Keratinocyte (primary cell): Measurements from ENCODE around the gene CCR5AS.

Experiments used
- DNase-seq: peaks from one replicate; pipeline ENCODE4 v3.0.0-alpha.2; 2011; ENCODE audit warnings: low read depth, missing footprints, low spot score
- FAIRE-seq: peaks from 2 replicates; lab custom pipeline; 2011; peaks lifted over from hg19 to GRCh38; lab: Jason Lieb, UNC
- H2AFZ ChIP-seq: 2 replicates; pipeline ENCODE4 v1.6.0; 2012; ENCODE audit warnings: low read length, control low read depth, inconsistent platforms; ENCODE audit not compliant: control insufficient read depth
- H3K27ac ChIP-seq: 2 replicates; pipeline ENCODE4 v1.5.1; 2011; ENCODE audit warnings: low read length; ENCODE audit not compliant: control insufficient read depth, insufficient read depth
- H3K27me3 ChIP-seq: 3 replicates; pipeline ENCODE4 v1.6.0; 2011; ENCODE audit warnings: low read length; ENCODE audit not compliant: control insufficient read depth, insufficient read depth; ENCODE audit errors: extremely low read depth
- H3K36me3 ChIP-seq, 2 experiments: 2 replicates in 1 of 2; 3 replicates in 1 of 2; pipeline ENCODE4 v1.5.1; 2011; ENCODE audit warnings: low read length in 2 of 2, mild to moderate bottlenecking in 1 of 2; ENCODE audit not compliant: control insufficient read depth in 2 of 2, insufficient read depth in 2 of 2; ENCODE audit errors: extremely low read depth in 1 of 2
- H3K4me1 ChIP-seq: 3 replicates; pipeline ENCODE4 v1.5.1; 2011; ENCODE audit warnings: low read length; ENCODE audit not compliant: control insufficient read depth, insufficient read depth; ENCODE audit errors: extremely low read depth
- H3K4me2 ChIP-seq: 3 replicates; pipeline ENCODE4 v1.6.0; 2011; ENCODE audit warnings: low read depth, low read length; ENCODE audit not compliant: control insufficient read depth, insufficient read depth; ENCODE audit errors: extremely low read depth
- H3K4me3 ChIP-seq, 3 experiments: fragments of 200-600 bp in 1 of 3; sonication (generic) in 1 of 3; 2 replicates in 2 of 3; 3 replicates in 1 of 3; pipeline ENCODE4 v1.5.1; 2011 to 2016; ENCODE audit warnings: low read length in 3 of 3, mild to moderate bottlenecking in 3 of 3, control low read depth in 2 of 3, inconsistent platforms in 1 of 3, low read depth in 1 of 3, mixed read lengths in 1 of 3, mixed run types in 1 of 3, moderate library complexity in 1 of 3; ENCODE audit not compliant: control insufficient read depth in 2 of 3, insufficient read depth in 2 of 3; ENCODE audit errors: extremely low read depth in 1 of 3
- H3K79me2 ChIP-seq: 2 replicates; pipeline ENCODE4 v1.6.0; 2012; ENCODE audit warnings: low read length; ENCODE audit not compliant: control insufficient read depth, insufficient read depth
- H3K9ac ChIP-seq: 3 replicates; pipeline ENCODE4 v1.6.0; 2011; ENCODE audit warnings: low read length; ENCODE audit not compliant: control insufficient read depth, insufficient read depth; ENCODE audit errors: extremely low read depth
- H3K9me1 ChIP-seq: 3 replicates; pipeline ENCODE4 v1.6.0; 2011; ENCODE audit warnings: low read length; ENCODE audit not compliant: control insufficient read depth, insufficient read depth; ENCODE audit errors: extremely low read depth
- H3K9me3 ChIP-seq: 2 replicates; pipeline ENCODE4 v1.5.1; 2012; ENCODE audit warnings: low read depth, low read length; ENCODE audit not compliant: control insufficient read depth
- H4K20me1 ChIP-seq: 3 replicates; pipeline ENCODE4 v1.6.0; 2011; ENCODE audit warnings: low read length; ENCODE audit not compliant: control insufficient read depth, insufficient read depth; ENCODE audit errors: extremely low read depth
- EZH2 ChIP-seq: IDR thresholded peaks from one replicate; pipeline ENCODE4 v1.6.1; 2012; ENCODE audit warnings: inconsistent platforms, mild to moderate bottlenecking, low read length, moderate library complexity
- dilution Hi-C: fragments of 300-500 bp; cut with MboI; formaldehyde crosslinking; loops from one replicate; pipeline ENCODE4 v1.7.0; 2020; ENCODE audit warnings: low sequenced_read_pairs; ENCODE audit not compliant: extremely low pct_ligation_motif_present
- TF ChIP-seq, protein P1 (sequence below), 3 experiments: IDR thresholded peaks in 1 of 3; conservative IDR thresholded peaks in 1 of 3; optimal IDR thresholded peaks in 1 of 3; 2 replicates in 2 of 3; 3 replicates in 1 of 3; pipeline versions ENCODE3 to v1.5.1; 2011; ENCODE audit warnings: low read length in 3 of 3, mild to moderate bottlenecking in 3 of 3, moderate library complexity in 2 of 3, control low read depth in 1 of 3, inconsistent platforms in 1 of 3; ENCODE audit not compliant: insufficient read depth in 2 of 3; ENCODE audit errors: extremely low read depth in 1 of 3

The CCR5AS gene

DNA sequence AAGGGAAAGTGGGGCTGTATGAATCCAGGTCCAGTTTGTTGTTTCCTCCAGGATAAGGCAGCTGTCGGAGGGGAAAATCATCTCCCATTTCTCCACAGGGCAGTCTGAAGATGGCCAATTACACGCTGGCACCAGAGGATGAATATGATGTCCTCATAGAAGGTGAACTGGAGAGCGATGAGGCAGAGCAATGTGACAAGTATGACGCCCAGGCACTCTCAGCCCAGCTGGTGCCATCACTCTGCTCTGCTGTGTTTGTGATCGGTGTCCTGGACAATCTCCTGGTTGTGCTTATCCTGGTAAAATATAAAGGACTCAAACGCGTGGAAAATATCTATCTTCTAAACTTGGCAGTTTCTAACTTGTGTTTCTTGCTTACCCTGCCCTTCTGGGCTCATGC is 1.1 kb upstream of the CCR5AS start:
- Histone ChIP-seq H2AFZ (no peak overlapping the region), H3K4me2 (no peak overlapping the region), H3K4me1 (no peaks in the 10 kb centered on the region), H3K9me1 (no peaks in the 10 kb centered on the region), H3K27ac (no peak overlapping the region), H3K9ac (no peak overlapping the region), H3K27me3 (no peaks in the 10 kb centered on the region), H3K79me2 (no peaks in the 10 kb centered on the region), H4K20me1 (no peaks in the 10 kb centered on the region), H3K9me3 (no peaks in the 10 kb centered on the region), H3K4me3 (no peak overlapping the region), H3K36me3 (no peaks in the 10 kb centered on the region)
- dilution Hi-C loops, result no loop called here
- TF ChIP-seq, protein P1, sequence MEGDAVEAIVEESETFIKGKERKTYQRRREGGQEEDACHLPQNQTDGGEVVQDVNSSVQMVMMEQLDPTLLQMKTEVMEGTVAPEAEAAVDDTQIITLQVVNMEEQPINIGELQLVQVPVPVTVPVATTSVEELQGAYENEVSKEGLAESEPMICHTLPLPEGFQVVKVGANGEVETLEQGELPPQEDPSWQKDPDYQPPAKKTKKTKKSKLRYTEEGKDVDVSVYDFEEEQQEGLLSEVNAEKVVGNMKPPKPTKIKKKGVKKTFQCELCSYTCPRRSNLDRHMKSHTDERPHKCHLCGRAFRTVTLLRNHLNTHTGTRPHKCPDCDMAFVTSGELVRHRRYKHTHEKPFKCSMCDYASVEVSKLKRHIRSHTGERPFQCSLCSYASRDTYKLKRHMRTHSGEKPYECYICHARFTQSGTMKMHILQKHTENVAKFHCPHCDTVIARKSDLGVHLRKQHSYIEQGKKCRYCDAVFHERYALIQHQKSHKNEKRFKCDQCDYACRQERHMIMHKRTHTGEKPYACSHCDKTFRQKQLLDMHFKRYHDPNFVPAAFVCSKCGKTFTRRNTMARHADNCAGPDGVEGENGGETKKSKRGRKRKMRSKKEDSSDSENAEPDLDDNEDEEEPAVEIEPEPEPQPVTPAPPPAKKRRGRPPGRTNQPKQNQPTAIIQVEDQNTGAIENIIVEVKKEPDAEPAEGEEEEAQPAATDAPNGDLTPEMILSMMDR (optimal IDR thresholded peaks at IDR 0.05 in 1 of 3, IDR thresholded peaks at IDR 0.05 in 1 of 3, conservative IDR thresholded peaks at IDR 0.05 in 1 of 3; ENCODE audit: extremely low read depth in 1 of 3, insufficient read depth in 2 of 3, low read length in 3 of 3), result no peak
- TF ChIP-seq EZH2, result no peak
- FAIRE-seq (no peak), DNase-seq (no peak)

DNA sequence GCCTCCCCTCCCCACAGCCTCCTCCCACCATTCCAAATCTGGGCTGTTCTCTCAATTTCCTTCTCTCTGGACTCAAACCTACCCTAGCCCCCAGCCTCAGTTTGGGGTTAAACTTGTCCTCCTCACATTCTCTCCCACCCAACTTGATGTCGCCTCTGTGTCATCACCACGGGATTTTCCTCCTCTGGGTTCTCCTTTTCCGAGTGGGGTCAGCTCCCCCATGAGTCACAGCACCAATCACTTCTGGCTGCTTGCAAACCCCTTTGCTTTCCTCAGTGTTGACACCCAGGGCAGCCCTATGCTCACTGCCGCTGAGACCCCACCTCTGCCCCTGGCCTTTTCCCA is 451 bp downstream of the CCR5AS start:
- H3K9me1 ChIP-seq, result no peaks in the 10 kb centered on the region
- no peak overlapping the region for H2AFZ ChIP-seq
- no peak overlapping the region for H3K27ac ChIP-seq
- no peaks in the 10 kb centered on the region for H3K4me1 ChIP-seq
- no peak overlapping the region for H3K4me3 ChIP-seq
- no peaks in the 10 kb centered on the region for H3K79me2 ChIP-seq
- H3K27me3 ChIP-seq, result no peaks in the 10 kb centered on the region
- FAIRE-seq, result no peak
- H3K9me3 ChIP-seq, result no peaks in the 10 kb centered on the region
- H3K9ac ChIP-seq, result no peak overlapping the region
- H4K20me1 ChIP-seq, result no peaks in the 10 kb centered on the region
- no peak for TF ChIP-seq EZH2
- TF ChIP-seq, protein P1 (optimal IDR thresholded peaks at IDR 0.05 in 1 of 3, IDR thresholded peaks at IDR 0.05 in 1 of 3, conservative IDR thresholded peaks at IDR 0.05 in 1 of 3; ENCODE audit: extremely low read depth in 1 of 3, insufficient read depth in 2 of 3, low read length in 3 of 3), result no peak
- dilution Hi-C loops, result no loop called here
- no peaks in the 10 kb centered on the region for H3K36me3 ChIP-seq
- H3K4me2 ChIP-seq, result no peak overlapping the region
- DNase-seq, result no peak
